Osteocyte (in vitro differentiated cells): ENCODE measurements around the gene RASGEF1C. TPM values are rescaled to one million over a fixed set of nuclear protein-coding genes. Genes with fewer than 3 reads are reported as not detected.

Experiments used
- DNase-seq: peaks from one replicate; pipeline ENCODE4 v3.0.0; 2021; ENCODE audit warnings: mixed read lengths; ENCODE audit not compliant: unreplicated experiment; ENCODE audit errors: extremely low spot score
- H3K27ac Mint-ChIP-seq: one replicate; pipeline ENCODE4 v1.8.0; 2021; ENCODE audit warnings: mild to moderate bottlenecking, mixed read lengths; ENCODE audit not compliant: unreplicated experiment
- H3K27me3 Mint-ChIP-seq: one replicate; pipeline ENCODE4 v1.8.0; 2021; ENCODE audit warnings: mixed read lengths; ENCODE audit not compliant: unreplicated experiment
- H3K36me3 Mint-ChIP-seq: one replicate; pipeline ENCODE4 v1.8.0; 2021; ENCODE audit warnings: mixed read lengths; ENCODE audit not compliant: unreplicated experiment
- H3K4me1 Mint-ChIP-seq: one replicate; pipeline ENCODE4 v1.8.0; 2021; ENCODE audit warnings: mixed read lengths; ENCODE audit not compliant: unreplicated experiment
- H3K4me3 Mint-ChIP-seq: one replicate; pipeline ENCODE4 v1.8.0; 2021; ENCODE audit warnings: mild to moderate bottlenecking, moderate library complexity, mixed read lengths; ENCODE audit not compliant: unreplicated experiment
- H3K9me3 Mint-ChIP-seq: one replicate; pipeline ENCODE4 v1.8.0; 2021; ENCODE audit warnings: mixed read lengths; ENCODE audit not compliant: unreplicated experiment
- CTCF ChIP-seq: fragments of 200-600 bp; sonication (generic); IDR thresholded peaks from 2 replicates; pipeline ENCODE4 v1.5.0; 2021; ENCODE audit warnings: antibody characterized with exemption, mild to moderate bottlenecking, moderate library complexity
- total RNA-seq: library from RNA; stranded (reverse); gene quantifications from 2 replicates; pipeline ENCODE4 v1.2.1, GENCODE V29; 2021

RASGEF1C gene
- total RNA-seq, 1 donor from 2014 or later: not detected

- H3K27ac Mint-ChIP-seq: no peak overlapping the region
- H3K36me3 Mint-ChIP-seq: no peaks in the 10 kb centered on the region
- H3K4me3 Mint-ChIP-seq: no peak overlapping the region
- no peaks in the 10 kb centered on the region for H3K4me1 Mint-ChIP-seq
- no peak for TF ChIP-seq CTCF
- H3K9me3 Mint-ChIP-seq: no peaks in the 10 kb centered on the region
- DNase-seq: peak; percentile 72
- peaks cover 5% of the 10 kb centered on the region for H3K27me3 Mint-ChIP-seq
Observed at GRCh38 chr5:180197016-180197702, 11.9 kb downstream of the RASGEF1C start.

- Mint-ChIP-seq H3K27me3 (no peaks in the 10 kb centered on the region), H3K9me3 (no peaks in the 10 kb centered on the region), H3K4me3 (no peak overlapping the region), H3K36me3 (no peaks in the 10 kb centered on the region), H3K27ac (no peak overlapping the region), H3K4me1 (no peaks in the 10 kb centered on the region)
- TF ChIP-seq CTCF: no peak
- peak; percentile 80 for DNase-seq
Observed at GRCh38 chr5:180194410-180195345, 14.3 kb downstream of the RASGEF1C start.

GRCh38 chr5:180193749-180194375, 15.1 kb downstream of the RASGEF1C start:
- Mint-ChIP-seq H3K27ac (no peak overlapping the region), H3K36me3 (no peaks in the 10 kb centered on the region), H3K27me3 (peaks cover 4% of the 10 kb centered on the region), H3K9me3 (no peaks in the 10 kb centered on the region), H3K4me3 (no peak overlapping the region), H3K4me1 (no peaks in the 10 kb centered on the region)
- peak; percentile 78 for DNase-seq
- TF ChIP-seq CTCF: no peak

GRCh38 chr5:180191716-180192115, 17.3 kb downstream of the RASGEF1C start:
- Mint-ChIP-seq H3K27ac (no peak overlapping the region), H3K27me3 (peaks cover 4% of the 10 kb centered on the region), H3K4me3 (no peak overlapping the region), H3K4me1 (no peaks in the 10 kb centered on the region), H3K9me3 (peaks cover 8% of the 10 kb centered on the region), H3K36me3 (no peaks in the 10 kb centered on the region)
- TF ChIP-seq CTCF: no peak
- DNase-seq: no peak

DNA sequence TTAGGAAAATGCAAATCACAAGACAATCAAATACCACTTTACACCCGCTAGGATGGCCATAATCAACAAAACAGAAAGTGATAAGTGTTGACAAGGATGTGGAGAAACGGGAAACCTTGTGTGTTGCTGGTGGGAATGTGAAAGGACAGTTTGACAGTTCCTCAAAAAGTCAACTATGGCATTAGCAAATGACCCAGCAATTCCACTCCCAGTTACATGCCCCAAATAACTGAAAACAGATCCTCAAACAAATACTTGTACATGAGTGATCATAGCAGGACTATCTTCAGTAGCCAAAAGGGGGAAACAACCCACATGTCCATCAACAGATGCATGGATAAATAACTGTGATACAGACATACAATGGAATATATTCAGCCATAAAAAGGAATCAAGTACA, 21.2 kb downstream of the RASGEF1C start:
- Mint-ChIP-seq H3K36me3 (no peaks in the 10 kb centered on the region), H3K27ac (no peak overlapping the region), H3K27me3 (peaks cover 4% of the 10 kb centered on the region), H3K4me3 (no peak overlapping the region), H3K4me1 (no peaks in the 10 kb centered on the region), H3K9me3 (peaks cover 17% of the 10 kb centered on the region)
- TF ChIP-seq CTCF: no peak
- no peak for DNase-seq
